Posterior vena cava (tissue), 2 donors: ENCODE data around the gene PASD1. TPM values are rescaled to one million over a fixed set of nuclear protein-coding genes. Genes with fewer than 3 reads are reported as not detected.
"Not testable (repeated sequence)": the region's sequence is repeated elsewhere in the genome, so short reads cannot be mapped to it uniquely, and the experiment has no call there.

ENCODE experiments used
- DNase-seq: peaks from one replicate; pipeline ENCODE4 v3.0.0-alpha.2; 2020; ENCODE audit warnings: low spot score
- intact Hi-C, 2 donors: fragments of 100-400 bp; cut with DNase I; formaldehyde crosslinking; loops; one replicate each; pipeline versions ENCODE4 v1.14.1 to v1.14.2; 2022 to 2023
- long read RNA-seq, 2 donors: library from polyadenylated mRNA; unstranded; transcript quantifications; one replicate each; pipeline ENCODE4 v2.0.0, GENCODE V29; 2020 to 2021
- total RNA-seq, 2 donors: library from RNA; stranded (reverse); fragmentation: NEBNext Ultra II Directional; extraction: Animal tissue kit (Norgen Biotek cat#: 25700); gene quantifications; one replicate each; pipeline ENCODE4 v1.2.1, GENCODE V29; 2021
- donor health status: DM: yes; HTN: yes; CAD: no.
- donor health status: DM: yes; HTN: yes; CAD: no.

The PASD1 gene
- total RNA-seq, result not detected
- long read RNA-seq, donor 1, result 0 reads
- long read RNA-seq, donor 2, result 0 reads

- DNase-seq, result no peak
- intact Hi-C loops, result no loop called here
Observed at GRCh38 chrX:151563449-151563848, at the start of gene PASD1. TSS of gene PASD1 (plus strand) at chrX:151563675. CDS start at chrX:151601554, 37,879 bp downstream.

- intact Hi-C loops, result no loop called here
- no peak for DNase-seq
Observed at GRCh38 chrX:151515237-151515636, 48.2 kb upstream of the PASD1 start.

- DNase-seq, result no peak
- intact Hi-C loops, result no loop called here
Observed at GRCh38 chrX:151516538-151517187, 46.8 kb upstream of the PASD1 start.

- intact Hi-C loops, result no loop called here
- no peak for DNase-seq
Observed at GRCh38 chrX:151517421-151517820, 46.1 kb upstream of the PASD1 start.

- intact Hi-C loops, result no loop called here
- DNase-seq, result no peak
Observed at GRCh38 chrX:151523351-151523750, 40.1 kb upstream of the PASD1 start.

- DNase-seq, result no peak
- intact Hi-C loops, result loop anchor here in 1 of 2 donors (10.0 kb wide), 1 partner anchor 902 kb away; no protein-coding TSS in a partner anchor
Observed at GRCh38 chrX:151536571-151536970, 26.9 kb upstream of the PASD1 start.

GRCh38 chrX:151537572-151537971 is 25.9 kb upstream of the PASD1 start:
- intact Hi-C loops, result loop anchor here in 1 of 2 donors (10.0 kb wide), 1 partner anchor 903 kb away; no protein-coding TSS in a partner anchor
- no peak for DNase-seq

- intact Hi-C loops, result loop anchor here in 1 of 2 donors (10.0 kb wide), 1 partner anchor 904 kb away; no protein-coding TSS in a partner anchor
- no peak for DNase-seq
Observed at GRCh38 chrX:151538190-151539122, 25.0 kb upstream of the PASD1 start.

GRCh38 chrX:151543706-151544105 is 19.8 kb upstream of the PASD1 start:
- intact Hi-C loops, result no loop called here
- DNase-seq, result no peak

GRCh38 chrX:151546226-151546625 is 17.2 kb upstream of the PASD1 start:
- DNase-seq, intact Hi-C loops: not testable (repeated sequence)

- intact Hi-C loops, DNase-seq: not testable (repeated sequence)
Observed at GRCh38 chrX:151551176-151551575, 12.3 kb upstream of the PASD1 start.

- DNase-seq, result no peak
- intact Hi-C loops, result no loop called here
Observed at GRCh38 chrX:151552743-151553142, 10.7 kb upstream of the PASD1 start.

GRCh38 chrX:151555301-151555700 is 8.2 kb upstream of the PASD1 start:
- DNase-seq, intact Hi-C loops: not testable (repeated sequence)

GRCh38 chrX:151562485-151562884 is 990 bp upstream of the PASD1 start:
- intact Hi-C loops, DNase-seq: not testable (repeated sequence)

- intact Hi-C loops, DNase-seq: not testable (repeated sequence)
Observed at GRCh38 chrX:151563003-151563402, 472 bp upstream of the PASD1 start.

GRCh38 chrX:151564035-151564434 is 560 bp downstream of the PASD1 start:
- intact Hi-C loops, result no loop called here
- no peak for DNase-seq

- DNase-seq, intact Hi-C loops: not testable (repeated sequence)
Observed at GRCh38 chrX:151566872-151567271, 3.4 kb downstream of the PASD1 start.

- intact Hi-C loops, result no loop called here
- no peak for DNase-seq
Observed at GRCh38 chrX:151570561-151570960, 7.1 kb downstream of the PASD1 start.

- DNase-seq, intact Hi-C loops: not testable (repeated sequence)
Observed at GRCh38 chrX:151593384-151593783, 29.9 kb downstream of the PASD1 start.

GRCh38 chrX:151596282-151596681 is 32.8 kb downstream of the PASD1 start:
- intact Hi-C loops, result no loop called here
- no peak for DNase-seq
